ENCODE results near the gene MTIF3.

Gene MTIF3

DNA sequence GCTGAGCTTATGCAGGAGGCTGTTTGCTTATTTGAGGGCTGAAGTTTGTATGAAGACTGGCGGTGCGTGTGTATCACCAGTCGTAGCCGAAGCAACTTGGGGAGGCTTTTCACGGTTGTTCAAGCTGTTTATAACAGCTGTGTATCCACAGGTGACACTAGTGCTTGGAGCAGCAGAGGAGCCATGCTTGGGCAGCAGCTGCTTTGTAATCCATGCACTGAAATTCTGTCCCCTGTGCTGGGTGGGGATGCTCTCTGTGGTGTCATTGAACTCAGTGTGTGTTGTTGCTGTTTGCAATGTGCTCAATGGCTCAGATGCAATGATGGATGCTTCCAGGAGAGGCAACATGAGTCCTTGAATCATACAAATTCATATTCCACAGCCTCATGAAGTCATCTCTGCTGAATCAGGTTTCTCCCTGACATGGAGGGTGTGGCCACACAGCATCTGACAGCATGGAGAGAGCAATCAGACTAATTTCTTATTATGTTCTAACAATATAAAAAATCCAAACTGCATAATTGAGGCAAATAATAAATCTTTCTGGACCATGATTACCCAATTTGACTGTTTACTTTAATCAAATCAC, 44.7 kb downstream of the MTIF3 start:
- TF ChIP-seq ZNF248 (tag by site-specific recombination; IDR thresholded peaks at IDR 0.05), result no peak
- TF ChIP-seq, protein P1, sequence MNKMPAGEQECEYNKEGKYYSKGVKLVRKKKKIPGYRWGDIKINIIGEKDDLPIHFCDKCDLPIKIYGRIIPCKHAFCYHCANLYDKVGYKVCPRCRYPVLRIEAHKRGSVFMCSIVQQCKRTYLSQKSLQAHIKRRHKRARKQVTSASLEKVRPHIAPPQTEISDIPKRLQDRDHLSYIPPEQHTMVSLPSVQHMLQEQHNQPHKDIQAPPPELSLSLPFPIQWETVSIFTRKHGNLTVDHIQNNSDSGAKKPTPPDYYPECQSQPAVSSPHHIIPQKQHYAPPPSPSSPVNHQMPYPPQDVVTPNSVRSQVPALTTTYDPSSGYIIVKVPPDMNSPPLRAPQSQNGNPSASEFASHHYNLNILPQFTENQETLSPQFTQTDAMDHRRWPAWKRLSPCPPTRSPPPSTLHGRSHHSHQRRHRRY (tag by site-specific recombination; IDR thresholded peaks at IDR 0.05), result no peak
- no peak for TF ChIP-seq ZNF354C (tag by site-specific recombination; IDR thresholded peaks at IDR 0.05; ENCODE audit: borderline replicate concordance, low read depth)
- TF ChIP-seq ZNF112 (tag by site-specific recombination; IDR thresholded peaks at IDR 0.05), result no peak
- no peak for TF ChIP-seq ZNF654 (tag by site-specific recombination; IDR thresholded peaks at IDR 0.05; ENCODE audit: low read depth)
- TF ChIP-seq ZNF223 (tag by site-specific recombination; IDR thresholded peaks at IDR 0.05), result no peak
- TF ChIP-seq IKZF3 (tag by site-specific recombination; IDR thresholded peaks at IDR 0.05), result no peak
- no peak for TF ChIP-seq OVOL3 (tag by site-specific recombination; IDR thresholded peaks at IDR 0.05)
- no peak for TF ChIP-seq ZNF561 (tag by site-specific recombination; IDR thresholded peaks at IDR 0.05; ENCODE audit: borderline replicate concordance)
- TF ChIP-seq ZNF155 (tag by site-specific recombination; IDR thresholded peaks at IDR 0.05), result no peak
- no peak for TF ChIP-seq SCRT1 (tag by site-specific recombination; IDR thresholded peaks at IDR 0.05; ENCODE audit: borderline replicate concordance)
- no peak for TF ChIP-seq ZNF837 (tag by site-specific recombination; IDR thresholded peaks at IDR 0.05)
- TF ChIP-seq ZNF138 (tag by site-specific recombination; IDR thresholded peaks at IDR 0.05; ENCODE audit: borderline replicate concordance), result no peak
- TF ChIP-seq, protein P2, sequence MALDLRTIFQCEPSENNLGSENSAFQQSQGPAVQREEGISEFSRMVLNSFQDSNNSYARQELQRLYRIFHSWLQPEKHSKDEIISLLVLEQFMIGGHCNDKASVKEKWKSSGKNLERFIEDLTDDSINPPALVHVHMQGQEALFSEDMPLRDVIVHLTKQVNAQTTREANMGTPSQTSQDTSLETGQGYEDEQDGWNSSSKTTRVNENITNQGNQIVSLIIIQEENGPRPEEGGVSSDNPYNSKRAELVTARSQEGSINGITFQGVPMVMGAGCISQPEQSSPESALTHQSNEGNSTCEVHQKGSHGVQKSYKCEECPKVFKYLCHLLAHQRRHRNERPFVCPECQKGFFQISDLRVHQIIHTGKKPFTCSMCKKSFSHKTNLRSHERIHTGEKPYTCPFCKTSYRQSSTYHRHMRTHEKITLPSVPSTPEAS (tag by site-specific recombination; IDR thresholded peaks at IDR 0.05), result no peak
- no peak for TF ChIP-seq ZNF791 (tag by site-specific recombination; IDR thresholded peaks at IDR 0.05)
- TF ChIP-seq, protein P3, sequence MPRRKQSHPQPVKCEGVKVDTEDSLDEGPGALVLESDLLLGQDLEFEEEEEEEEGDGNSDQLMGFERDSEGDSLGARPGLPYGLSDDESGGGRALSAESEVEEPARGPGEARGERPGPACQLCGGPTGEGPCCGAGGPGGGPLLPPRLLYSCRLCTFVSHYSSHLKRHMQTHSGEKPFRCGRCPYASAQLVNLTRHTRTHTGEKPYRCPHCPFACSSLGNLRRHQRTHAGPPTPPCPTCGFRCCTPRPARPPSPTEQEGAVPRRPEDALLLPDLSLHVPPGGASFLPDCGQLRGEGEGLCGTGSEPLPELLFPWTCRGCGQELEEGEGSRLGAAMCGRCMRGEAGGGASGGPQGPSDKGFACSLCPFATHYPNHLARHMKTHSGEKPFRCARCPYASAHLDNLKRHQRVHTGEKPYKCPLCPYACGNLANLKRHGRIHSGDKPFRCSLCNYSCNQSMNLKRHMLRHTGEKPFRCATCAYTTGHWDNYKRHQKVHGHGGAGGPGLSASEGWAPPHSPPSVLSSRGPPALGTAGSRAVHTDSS (tag by site-specific recombination; IDR thresholded peaks at IDR 0.05), result no peak
- no peak for TF ChIP-seq ZBTB8A (tag by site-specific recombination; IDR thresholded peaks at IDR 0.05)
- no peak for TF ChIP-seq YY1 (tag by site-specific recombination; IDR thresholded peaks at IDR 0.05)
- TF ChIP-seq, protein P4, sequence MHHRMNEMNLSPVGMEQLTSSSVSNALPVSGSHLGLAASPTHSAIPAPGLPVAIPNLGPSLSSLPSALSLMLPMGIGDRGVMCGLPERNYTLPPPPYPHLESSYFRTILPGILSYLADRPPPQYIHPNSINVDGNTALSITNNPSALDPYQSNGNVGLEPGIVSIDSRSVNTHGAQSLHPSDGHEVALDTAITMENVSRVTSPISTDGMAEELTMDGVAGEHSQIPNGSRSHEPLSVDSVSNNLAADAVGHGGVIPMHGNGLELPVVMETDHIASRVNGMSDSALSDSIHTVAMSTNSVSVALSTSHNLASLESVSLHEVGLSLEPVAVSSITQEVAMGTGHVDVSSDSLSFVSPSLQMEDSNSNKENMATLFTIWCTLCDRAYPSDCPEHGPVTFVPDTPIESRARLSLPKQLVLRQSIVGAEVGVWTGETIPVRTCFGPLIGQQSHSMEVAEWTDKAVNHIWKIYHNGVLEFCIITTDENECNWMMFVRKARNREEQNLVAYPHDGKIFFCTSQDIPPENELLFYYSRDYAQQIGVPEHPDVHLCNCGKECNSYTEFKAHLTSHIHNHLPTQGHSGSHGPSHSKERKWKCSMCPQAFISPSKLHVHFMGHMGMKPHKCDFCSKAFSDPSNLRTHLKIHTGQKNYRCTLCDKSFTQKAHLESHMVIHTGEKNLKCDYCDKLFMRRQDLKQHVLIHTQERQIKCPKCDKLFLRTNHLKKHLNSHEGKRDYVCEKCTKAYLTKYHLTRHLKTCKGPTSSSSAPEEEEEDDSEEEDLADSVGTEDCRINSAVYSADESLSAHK (tag by site-specific recombination; IDR thresholded peaks at IDR 0.05), result no peak
- TF ChIP-seq TCF7L2 (IDR thresholded peaks at IDR 0.05; ENCODE audit: borderline replicate concordance, low read depth, low read length), result no peak
- Histone ChIP-seq H3K4me3 (ENCODE audit: low read depth, low read length) (no peak overlapping the region), H3K36me3 (ENCODE audit: control insufficient read depth in 2 of 2, insufficient read depth in 1 of 2, low read length in 2 of 2) (no peaks in the 10 kb centered on the region), H3K9me3 (ENCODE audit: control insufficient read depth, insufficient read depth, low read depth, low read length) (no peaks in the 10 kb centered on the region), H3K27ac (ENCODE audit: extremely low read depth, low read depth, low read length) (no peak overlapping the region), H3K4me1 (ENCODE audit: control insufficient read depth, insufficient read depth, low read length) (no peaks in the 10 kb centered on the region)
- ChIA-PET POLR2A (no interaction called here), CTCF (interaction anchor here (0.6 to 1.6 kb wide), 5 partner anchors 11 to 421 kb away, joined by 3 to 4 read pairs (median 3); no protein-coding TSS in a partner anchor)

DNA sequence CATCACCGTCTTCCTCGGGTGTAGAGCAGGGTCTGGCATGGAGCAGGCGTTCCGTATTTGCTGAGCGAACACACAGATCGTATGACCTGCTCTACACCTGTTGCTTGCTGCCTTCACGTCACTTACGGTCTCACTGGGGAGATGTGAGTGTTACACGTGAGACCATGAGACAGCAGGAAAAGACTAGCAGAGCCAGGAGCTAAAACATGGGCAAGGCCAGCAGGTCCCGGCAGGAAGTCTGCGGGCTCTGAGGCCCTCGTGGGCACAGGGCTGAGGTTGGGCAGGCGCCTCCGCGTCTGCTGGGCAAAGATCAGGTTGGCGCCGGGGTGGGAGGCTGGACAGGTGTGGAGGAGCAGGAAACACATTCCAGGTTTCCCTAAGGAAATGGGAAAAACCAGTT, 45.7 kb downstream of the MTIF3 start:
- ChIA-PET POLR2A (no interaction called here), CTCF (interaction anchor here (0.6 kb wide), 1 partner anchor 481 kb away, joined by 4 read pairs; no protein-coding TSS in a partner anchor)
- no peaks in the 10 kb centered on the region for H3K36me3 ChIP-seq (ENCODE audit: control insufficient read depth in 2 of 2, insufficient read depth in 1 of 2, low read length in 2 of 2)
- TF ChIP-seq, protein P5, sequence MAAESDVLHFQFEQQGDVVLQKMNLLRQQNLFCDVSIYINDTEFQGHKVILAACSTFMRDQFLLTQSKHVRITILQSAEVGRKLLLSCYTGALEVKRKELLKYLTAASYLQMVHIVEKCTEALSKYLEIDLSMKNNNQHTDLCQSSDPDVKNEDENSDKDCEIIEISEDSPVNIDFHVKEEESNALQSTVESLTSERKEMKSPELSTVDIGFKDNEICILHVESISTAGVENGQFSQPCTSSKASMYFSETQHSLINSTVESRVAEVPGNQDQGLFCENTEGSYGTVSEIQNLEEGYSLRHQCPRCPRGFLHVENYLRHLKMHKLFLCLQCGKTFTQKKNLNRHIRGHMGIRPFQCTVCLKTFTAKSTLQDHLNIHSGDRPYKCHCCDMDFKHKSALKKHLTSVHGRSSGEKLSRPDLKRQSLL (tag by site-specific recombination; IDR thresholded peaks at IDR 0.05), result no peak
- TF ChIP-seq ZSCAN23 (tag by site-specific recombination; IDR thresholded peaks at IDR 0.05), result no peak
- no peak for TF ChIP-seq ZNF366 (tag by site-specific recombination; conservative IDR thresholded peaks at IDR 0.05)
- TF ChIP-seq ZNF10 (tag by site-specific recombination; IDR thresholded peaks at IDR 0.05), result no peak
- peak; percentile 79 for TF ChIP-seq SCRT2 (tag by site-specific recombination; IDR thresholded peaks at IDR 0.05)
- no peak for TF ChIP-seq EGR2 (tag by site-specific recombination; IDR thresholded peaks at IDR 0.05; ENCODE audit: low read depth)
- TF ChIP-seq ZNF324 (tag by site-specific recombination; IDR thresholded peaks at IDR 0.05), result no peak
- no peak overlapping the region for H3K27ac ChIP-seq (ENCODE audit: extremely low read depth, low read depth, low read length)
- no peaks in the 10 kb centered on the region for H3K9me3 ChIP-seq (ENCODE audit: control insufficient read depth, insufficient read depth, low read depth, low read length)
- H3K4me3 ChIP-seq (ENCODE audit: low read depth, low read length), result no peak overlapping the region
- H3K4me1 ChIP-seq (ENCODE audit: control insufficient read depth, insufficient read depth, low read length), result no peaks in the 10 kb centered on the region
